Measurements from ENCODE around the gene PLEKHB1.

- TF ChIP-seq E2F8 (IDR thresholded peaks at IDR 0.05; ENCODE audit: low read depth, partially characterized antibody) (no peak), EP300 (IDR thresholded peaks at IDR 0.05; ENCODE audit: borderline replicate concordance in 1 of 2, control insufficient read depth in 1 of 2, low read depth in 2 of 2, low read length in 2 of 2) (no peak), CTCF (IDR thresholded peaks at IDR 0.05 in 2 of 3, conservative IDR thresholded peaks at IDR 0.05 in 1 of 3; ENCODE audit: control insufficient read depth in 2 of 3, extremely low read depth in 1 of 3, insufficient read depth in 1 of 3, low read depth in 3 of 3, low read length in 3 of 3) (no peak), POLR2AphosphoS5 (IDR thresholded peaks at IDR 0.05; ENCODE audit: low read length) (no peak), JUND (IDR thresholded peaks at IDR 0.05; ENCODE audit: low read depth, low read length) (no peak), NR2F1 (conservative IDR thresholded peaks at IDR 0.05) (no peak)
Observed at GRCh38 chr11:73637012-73637411, 9.4 kb upstream of the PLEKHB1 start.
